RWPE2 (cell line): ENCODE data around the gene KCNJ12.
A peak's percentile ranks its signal among the peaks of the same experiment; 100 is the strongest.
"Not testable (repeated sequence)": the region's sequence is repeated elsewhere in the genome, so short reads cannot be mapped to it uniquely, and the experiment has no call there.

Source experiments
- ATAC-seq: fragments of 200-7000 bp; cut with Tn5 transposase; 3 replicates; pipeline ENCODE4 v1.9.1; 2021; ENCODE audit warnings: low read depth
- DNase-seq: peaks from one replicate; pipeline ENCODE4 v3.0.0-alpha.2; 2020; ENCODE audit warnings: low spot score
- H3K27ac ChIP-seq: fragments of 450-650 bp; 2 replicates; pipeline ENCODE4 v1.5.1; 2017; ENCODE audit warnings: mild to moderate bottlenecking; ENCODE audit not compliant: poor library complexity, severe bottlenecking
- H3K27me3 ChIP-seq: fragments of 250-450 bp; sonication (Bioruptor Pico); 2 replicates; pipeline ENCODE4 v1.5.1; 2021; ENCODE audit warnings: mild to moderate bottlenecking, moderate library complexity; ENCODE audit not compliant: insufficient read depth, poor library complexity, severe bottlenecking
- H3K36me3 ChIP-seq: fragments of 250-450 bp; sonication (Bioruptor Pico); 2 replicates; pipeline ENCODE4 v1.5.1; 2020; ENCODE audit warnings: low read depth, mild to moderate bottlenecking, moderate library complexity
- H3K4me1 ChIP-seq: fragments of 250-450 bp; sonication (Bioruptor Pico); 2 replicates; pipeline ENCODE4 v1.5.1; 2021; ENCODE audit warnings: mild to moderate bottlenecking, moderate library complexity; ENCODE audit not compliant: insufficient read depth, poor library complexity, severe bottlenecking
- H3K4me3 ChIP-seq: fragments of 250-450 bp; sonication (Bioruptor Pico); 2 replicates; pipeline ENCODE4 v1.5.1; 2021; ENCODE audit warnings: mild to moderate bottlenecking, moderate library complexity; ENCODE audit not compliant: severe bottlenecking
- H3K9me3 ChIP-seq: fragments of 250-450 bp; sonication (Bioruptor Pico); 2 replicates; pipeline ENCODE4 v1.5.1; 2021; ENCODE audit warnings: mild to moderate bottlenecking, moderate library complexity; ENCODE audit not compliant: severe bottlenecking

The KCNJ12 gene

DNA sequence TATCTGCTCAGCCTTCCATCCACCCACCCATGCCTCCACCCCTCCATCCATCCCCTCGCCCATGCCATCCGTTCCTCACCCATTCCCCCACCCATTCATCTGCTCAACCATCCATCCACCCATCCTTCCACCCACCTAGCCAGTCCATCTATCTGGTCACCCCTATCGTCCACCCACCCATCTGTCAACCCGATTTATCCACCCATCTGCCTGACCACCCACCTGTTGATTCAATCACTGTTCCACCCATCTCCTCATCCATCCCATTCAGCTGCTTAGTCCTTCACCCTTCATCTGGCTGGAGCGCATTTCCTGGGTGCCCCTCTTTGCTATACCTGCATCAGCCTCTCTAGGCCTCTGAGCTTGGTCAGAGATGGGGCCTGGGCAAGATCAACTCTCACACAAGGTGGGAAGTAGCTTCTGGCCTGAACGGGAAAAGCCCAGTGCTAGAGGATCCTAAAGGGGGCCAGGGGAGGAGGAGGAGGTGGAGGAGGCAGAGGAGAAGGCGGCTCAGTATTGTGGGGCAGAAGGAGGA lies 32.7 kb downstream of the KCNJ12 start:
- peak; percentile 33 for DNase-seq
- H3K4me1 ChIP-seq, ATAC-seq, H3K9me3 ChIP-seq, H3K27me3 ChIP-seq, H3K36me3 ChIP-seq, H3K27ac ChIP-seq, H3K4me3 ChIP-seq: not testable (repeated sequence)

DNA sequence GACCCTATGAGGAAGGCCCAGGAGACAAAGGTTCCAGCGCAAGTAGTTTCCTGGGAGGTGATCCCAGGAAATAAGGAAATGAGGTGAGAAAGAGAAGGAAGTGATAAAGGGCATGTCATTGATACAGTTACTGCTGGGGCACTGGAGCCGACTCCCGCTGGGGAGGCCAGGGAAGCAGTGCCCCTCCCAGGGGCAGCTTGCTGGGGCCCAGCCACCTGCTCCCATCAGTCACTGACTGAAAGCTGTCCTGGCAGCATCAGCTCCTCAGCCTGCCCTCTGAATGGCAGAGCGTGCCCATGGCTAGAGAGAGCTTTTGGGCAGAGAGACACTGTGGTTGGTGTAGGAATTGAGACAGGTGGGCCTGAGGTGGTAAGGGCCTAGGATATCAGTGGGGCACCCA lies 33.2 kb downstream of the KCNJ12 start:
- H3K36me3 ChIP-seq, H3K27ac ChIP-seq, H3K27me3 ChIP-seq, H3K9me3 ChIP-seq, H3K4me1 ChIP-seq, ATAC-seq, H3K4me3 ChIP-seq: not testable (repeated sequence)
- peak; percentile 29 for DNase-seq

DNA sequence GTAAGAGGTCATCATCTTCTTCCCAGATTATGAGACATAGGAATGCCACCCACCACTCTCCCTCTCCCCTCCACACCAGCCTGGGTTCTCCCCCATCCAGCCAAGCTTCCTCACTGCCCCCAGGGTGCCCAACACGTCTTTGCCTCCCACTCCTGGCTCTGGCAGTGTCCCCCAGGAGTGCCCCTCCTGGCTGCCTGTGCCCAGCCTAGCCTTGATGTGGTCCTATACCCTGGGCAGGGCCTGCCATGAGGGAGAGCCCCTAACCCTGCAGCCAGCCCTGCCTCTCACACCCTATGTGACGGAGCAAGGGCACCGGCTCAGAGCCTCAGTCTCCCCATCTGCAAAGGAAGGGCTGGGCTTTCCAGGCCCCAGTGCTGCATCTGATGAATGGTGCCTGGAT lies 33.8 kb downstream of the KCNJ12 start:
- not testable (repeated sequence) for ATAC-seq, H3K4me1 ChIP-seq, H3K27me3 ChIP-seq

DNA sequence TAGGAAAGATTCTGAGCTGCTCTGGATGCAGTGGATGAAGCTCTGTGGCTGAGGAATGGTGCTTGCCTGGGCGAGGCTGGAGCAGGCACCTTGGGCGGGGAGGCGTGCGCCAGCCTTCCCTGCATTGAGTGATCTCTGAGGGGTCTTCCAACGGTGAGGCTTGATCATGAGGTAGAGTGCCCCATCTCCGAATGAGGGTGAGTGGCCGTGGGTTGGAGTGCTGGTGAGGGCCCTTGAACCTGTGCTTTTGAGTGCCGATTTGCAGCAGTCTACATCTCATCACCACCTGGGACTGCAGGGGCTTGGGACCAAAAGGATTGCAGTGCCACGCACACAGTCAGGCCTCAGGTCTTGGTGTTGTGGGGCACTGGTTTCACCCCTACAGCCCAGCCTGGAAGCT lies 34.2 kb downstream of the KCNJ12 start:
- H3K27ac ChIP-seq, H3K27me3 ChIP-seq, ATAC-seq, H3K9me3 ChIP-seq, H3K36me3 ChIP-seq, DNase-seq, H3K4me1 ChIP-seq, H3K4me3 ChIP-seq: not testable (repeated sequence)

More for the DNA sequence above, 33.8 kb downstream of the KCNJ12 start:
- not testable (repeated sequence) for H3K9me3 ChIP-seq, H3K27ac ChIP-seq, H3K36me3 ChIP-seq, H3K4me3 ChIP-seq, DNase-seq

DNA sequence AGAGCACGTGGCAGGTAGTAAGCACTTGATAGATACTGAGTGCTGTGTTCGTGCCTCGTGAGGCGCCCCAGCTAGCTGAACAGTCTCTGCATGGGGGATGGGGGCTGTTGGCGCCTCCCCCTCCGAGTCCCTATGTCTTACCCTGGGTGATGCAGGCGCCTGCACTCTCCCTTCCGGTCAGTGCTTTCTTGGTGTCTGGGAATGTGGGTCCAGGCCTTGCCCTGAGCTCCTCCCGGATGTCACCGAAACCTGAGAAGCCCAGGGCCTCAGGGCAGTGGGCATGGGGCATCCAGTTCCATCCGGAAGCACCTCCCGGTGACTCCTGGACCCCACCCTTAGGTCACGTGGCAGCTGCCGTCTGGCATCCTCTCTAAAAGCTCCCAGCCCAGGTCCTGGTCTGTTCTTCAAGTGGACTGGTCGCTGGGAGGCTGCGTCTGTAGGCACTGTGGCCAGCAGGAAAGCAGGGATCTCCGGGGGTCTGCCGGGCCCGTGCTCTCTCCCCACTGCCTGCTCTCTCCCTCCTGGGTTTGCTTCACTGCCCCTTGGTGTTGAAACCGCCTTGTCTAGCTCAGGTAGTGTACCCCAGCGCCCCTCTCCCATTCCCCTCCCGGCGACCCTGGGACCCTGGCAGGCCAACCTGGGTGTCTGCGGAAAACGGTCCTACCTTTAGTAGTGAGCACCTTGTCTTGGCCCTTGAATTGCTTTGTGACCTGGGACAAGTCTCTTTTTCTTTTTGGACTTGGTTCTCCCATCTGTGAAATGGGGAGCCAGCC lies 34.9 kb downstream of the KCNJ12 start:
- H3K4me3 ChIP-seq, H3K27me3 ChIP-seq, H3K4me1 ChIP-seq, H3K27ac ChIP-seq, H3K9me3 ChIP-seq, H3K36me3 ChIP-seq, DNase-seq: not testable (repeated sequence)
- peak; percentile 85 for ATAC-seq

DNA sequence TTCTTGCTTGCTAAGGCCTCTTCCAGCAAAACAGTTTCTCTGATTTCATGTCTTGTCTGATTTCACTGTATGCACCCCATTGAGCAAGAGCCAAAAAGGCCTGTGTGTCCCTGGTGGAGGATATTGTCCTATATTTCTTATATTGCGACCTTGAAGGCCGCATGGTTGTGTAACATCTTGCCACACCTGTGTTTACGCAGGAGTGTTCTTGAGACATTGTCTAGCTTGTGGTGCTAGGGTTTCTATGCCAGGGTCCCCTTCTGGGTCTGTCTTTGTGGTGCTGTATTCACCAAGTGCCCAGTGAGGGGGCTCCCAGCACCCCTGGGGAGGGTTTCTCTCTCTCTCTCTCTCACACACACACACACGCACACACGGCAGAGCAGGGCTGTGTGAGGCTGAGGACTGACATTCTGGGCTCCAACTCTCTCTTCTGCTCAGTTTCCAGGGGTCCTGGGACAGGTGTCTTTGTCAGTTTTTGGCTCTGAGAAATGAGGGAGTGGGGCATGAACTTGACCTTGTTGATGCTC lies 35.6 kb downstream of the KCNJ12 start:
- H3K36me3 ChIP-seq, H3K4me1 ChIP-seq, DNase-seq, H3K4me3 ChIP-seq, H3K9me3 ChIP-seq, H3K27ac ChIP-seq, ATAC-seq, H3K27me3 ChIP-seq: not testable (repeated sequence)

DNA sequence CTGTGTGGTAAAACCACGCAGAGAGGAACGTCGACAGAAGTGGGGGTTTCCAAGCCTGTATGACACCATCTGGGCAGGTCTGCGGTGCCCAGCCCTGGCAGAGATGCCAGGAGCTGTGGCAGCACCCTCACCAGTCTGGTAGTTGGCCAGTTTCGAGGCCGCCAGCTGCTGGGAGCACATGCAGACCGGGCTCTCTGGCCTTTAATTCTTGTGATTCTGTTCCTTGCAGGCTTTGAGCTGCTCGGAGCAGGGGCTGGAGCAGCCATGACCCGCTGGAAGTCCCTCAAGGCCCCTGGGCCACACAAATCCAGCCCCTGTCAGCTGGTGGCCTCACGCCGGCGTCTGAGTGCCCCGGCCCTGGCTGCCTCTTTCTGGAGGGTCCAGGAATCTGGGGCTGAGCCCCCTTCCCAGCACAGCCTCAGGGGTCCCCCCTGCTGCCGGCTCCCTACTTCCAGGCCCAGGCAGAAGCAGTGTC lies 36.1 kb downstream of the KCNJ12 start:
- ATAC-seq, H3K4me3 ChIP-seq, H3K36me3 ChIP-seq: not testable (repeated sequence)

DNA sequence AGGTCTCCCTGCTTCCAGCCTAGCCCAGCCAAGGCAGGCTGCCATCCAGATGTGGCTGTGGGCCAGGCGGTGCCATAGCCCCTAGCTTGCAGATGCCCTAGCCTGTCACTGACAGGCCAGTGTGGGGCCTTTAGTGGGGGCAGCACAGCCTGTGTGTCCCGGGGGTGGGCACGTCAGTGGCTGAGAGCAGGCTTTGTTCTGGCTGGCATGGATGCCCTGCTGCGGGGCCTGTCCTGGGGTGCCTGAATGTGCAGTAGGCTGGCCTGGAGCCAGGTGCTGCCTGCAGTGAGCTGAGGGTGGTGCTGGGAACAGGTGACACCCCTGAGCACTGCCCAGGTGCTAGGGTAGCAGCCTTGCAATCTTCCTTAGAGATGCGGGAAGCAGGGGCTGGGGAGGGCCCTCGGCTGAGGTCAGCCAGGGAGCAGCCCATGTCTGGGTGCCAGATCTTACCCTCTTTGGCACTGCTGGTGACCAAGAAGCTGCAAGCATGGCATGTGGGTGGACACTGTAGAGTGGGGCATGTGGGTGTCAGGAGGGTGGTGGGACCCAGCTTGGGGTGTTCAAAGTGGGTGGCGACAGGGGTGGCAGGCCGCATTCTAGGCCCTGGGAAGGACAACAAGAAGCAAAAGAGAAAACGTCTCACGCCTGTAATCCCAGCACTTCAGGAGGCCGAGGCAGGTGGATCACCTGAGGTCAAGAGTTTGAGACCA lies 37.6 kb downstream of the KCNJ12 start:
- not testable (repeated sequence) for H3K36me3 ChIP-seq, H3K4me1 ChIP-seq, H3K9me3 ChIP-seq, ATAC-seq, H3K27ac ChIP-seq, H3K27me3 ChIP-seq, H3K4me3 ChIP-seq, DNase-seq

More for the DNA sequence above, 36.1 kb downstream of the KCNJ12 start:
- H3K9me3 ChIP-seq, DNase-seq, H3K27me3 ChIP-seq, H3K27ac ChIP-seq, H3K4me1 ChIP-seq: not testable (repeated sequence)

- not testable (repeated sequence) for H3K9me3 ChIP-seq, H3K36me3 ChIP-seq, ATAC-seq, H3K4me1 ChIP-seq, DNase-seq, H3K27me3 ChIP-seq, H3K4me3 ChIP-seq, H3K27ac ChIP-seq
Observed at GRCh38 chr17:21414616-21415015, 38.5 kb downstream of the KCNJ12 start.

DNA sequence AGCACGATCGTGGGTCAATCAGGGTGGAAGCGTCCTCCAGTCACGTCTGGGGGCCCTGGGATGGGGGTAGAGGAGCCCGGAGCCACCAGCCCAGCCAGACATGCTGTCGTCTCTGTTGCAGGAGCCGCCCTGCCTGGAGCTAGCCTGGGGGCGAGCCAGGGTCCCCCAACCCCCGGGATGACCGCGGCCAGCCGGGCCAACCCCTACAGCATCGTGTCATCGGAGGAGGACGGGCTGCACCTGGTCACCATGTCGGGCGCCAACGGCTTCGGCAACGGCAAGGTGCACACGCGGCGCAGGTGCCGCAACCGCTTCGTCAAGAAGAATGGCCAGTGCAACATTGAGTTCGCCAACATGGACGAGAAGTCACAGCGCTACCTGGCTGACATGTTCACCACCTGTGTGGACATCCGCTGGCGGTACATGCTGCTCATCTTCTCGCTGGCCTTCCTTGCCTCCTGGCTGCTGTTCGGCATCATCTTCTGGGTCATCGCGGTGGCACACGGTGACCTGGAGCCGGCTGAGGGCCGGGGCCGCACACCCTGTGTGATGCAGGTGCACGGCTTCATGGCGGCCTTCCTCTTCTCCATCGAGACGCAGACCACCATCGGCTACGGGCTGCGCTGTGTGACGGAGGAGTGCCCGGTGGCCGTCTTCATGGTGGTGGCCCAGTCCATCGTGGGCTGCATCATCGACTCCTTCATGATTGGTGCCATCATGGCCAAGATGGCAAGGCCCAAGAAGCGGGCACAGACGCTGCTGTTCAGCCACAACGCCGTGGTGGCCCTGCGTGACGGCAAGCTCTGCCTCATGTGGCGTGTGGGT lies 39.2 kb downstream of the KCNJ12 start:
- not testable (repeated sequence) for H3K4me1 ChIP-seq, ATAC-seq, H3K36me3 ChIP-seq, H3K4me3 ChIP-seq, H3K27me3 ChIP-seq, H3K27ac ChIP-seq, H3K9me3 ChIP-seq, DNase-seq
